ENCODE results near the gene KCNA10.

- TF ChIP-seq ZBED4 (CRISPR knock-in tag; IDR thresholded peaks at IDR 0.05; ENCODE audit: borderline replicate concordance): no peak
- TF ChIP-seq ELF4 (CRISPR knock-in tag; IDR thresholded peaks at IDR 0.05; ENCODE audit: borderline replicate concordance): no peak
Observed at GRCh38 chr1:110472546-110472945, 46.4 kb downstream of the KCNA10 start.

Data from HepG2 (cell line).